Stimulated activated CD4-positive, alpha-beta T cell treated with anti-CD3 and anti-CD28 coated beads, Interleukin-2, amount 100 ng/mL, for 48 hours (primary cell): ENCODE data around the gene EPHB1.

Source experiments
- DNase-seq, 2 donors: peaks; one replicate each; pipeline ENCODE4 v3.0.0-alpha.2; 2020

The EPHB1 gene

DNA sequence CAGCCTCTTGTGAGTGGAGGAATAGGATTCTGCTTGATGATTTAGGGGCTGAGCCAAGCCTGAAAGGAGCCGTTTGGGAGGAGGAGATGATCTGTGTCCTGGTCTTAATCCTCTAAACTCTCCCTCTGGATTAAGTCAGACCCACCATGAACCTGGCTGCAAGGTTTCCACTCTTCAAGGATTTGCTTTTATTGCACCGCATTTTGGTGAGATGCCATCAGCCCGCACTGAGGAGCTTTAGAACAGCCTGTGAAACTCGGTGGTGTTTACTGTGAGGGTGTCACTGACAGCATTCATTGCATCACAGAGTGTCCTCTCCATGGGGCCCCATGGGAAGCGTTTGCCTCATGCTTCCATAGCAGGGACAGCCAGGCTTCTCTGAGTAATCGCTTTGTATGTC is 59.2 kb downstream of the EPHB1 start:
- DNase-seq: no peak

DNA sequence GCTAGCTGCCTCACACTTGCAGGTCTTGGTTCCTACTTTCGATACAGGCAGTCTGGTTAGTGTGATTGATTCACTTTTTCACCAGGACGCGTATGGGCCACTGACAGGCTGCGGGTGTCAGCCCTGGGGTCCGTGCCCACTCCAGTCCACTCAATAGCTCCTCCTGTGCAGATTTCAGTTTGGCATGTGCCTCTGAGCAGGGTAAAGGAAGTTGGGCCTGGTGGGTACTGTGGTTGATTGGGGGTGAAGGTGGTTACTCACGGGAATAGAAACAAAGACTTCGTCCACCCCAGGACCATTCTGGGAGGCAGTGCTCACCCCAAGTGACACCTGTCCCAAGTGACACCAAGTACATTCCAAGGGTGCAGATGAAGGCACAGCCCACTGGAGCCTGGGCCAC is 62.3 kb downstream of the EPHB1 start:
- no peak for DNase-seq

DNA sequence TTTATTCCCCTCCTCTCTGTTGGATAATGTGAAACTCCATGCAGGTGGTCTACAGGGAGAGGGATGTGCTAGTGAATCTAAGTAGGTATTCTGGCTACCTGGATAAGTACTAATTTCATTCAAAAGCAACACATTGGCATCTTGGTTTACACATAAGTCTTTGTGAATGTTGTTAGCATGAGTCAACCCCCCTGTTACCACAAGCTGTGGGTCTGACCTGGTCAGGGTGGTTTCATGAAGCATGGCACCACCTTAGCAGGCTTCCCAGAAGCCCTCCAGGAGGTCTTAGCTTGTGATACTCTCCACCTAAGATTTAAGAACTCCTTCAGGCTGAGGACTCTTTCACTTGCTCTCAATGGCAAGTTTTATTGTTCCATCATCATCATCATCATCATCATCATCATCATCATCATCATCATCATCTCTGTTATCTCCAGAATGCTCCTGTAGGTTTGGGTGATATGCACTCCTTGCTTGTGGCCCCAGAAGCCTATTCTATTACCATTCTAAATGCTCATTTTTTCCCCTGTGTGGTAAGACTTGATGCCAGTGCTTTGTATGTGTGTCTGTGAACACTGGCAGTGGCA is 62.8 kb downstream of the EPHB1 start:
- no peak for DNase-seq

DNA sequence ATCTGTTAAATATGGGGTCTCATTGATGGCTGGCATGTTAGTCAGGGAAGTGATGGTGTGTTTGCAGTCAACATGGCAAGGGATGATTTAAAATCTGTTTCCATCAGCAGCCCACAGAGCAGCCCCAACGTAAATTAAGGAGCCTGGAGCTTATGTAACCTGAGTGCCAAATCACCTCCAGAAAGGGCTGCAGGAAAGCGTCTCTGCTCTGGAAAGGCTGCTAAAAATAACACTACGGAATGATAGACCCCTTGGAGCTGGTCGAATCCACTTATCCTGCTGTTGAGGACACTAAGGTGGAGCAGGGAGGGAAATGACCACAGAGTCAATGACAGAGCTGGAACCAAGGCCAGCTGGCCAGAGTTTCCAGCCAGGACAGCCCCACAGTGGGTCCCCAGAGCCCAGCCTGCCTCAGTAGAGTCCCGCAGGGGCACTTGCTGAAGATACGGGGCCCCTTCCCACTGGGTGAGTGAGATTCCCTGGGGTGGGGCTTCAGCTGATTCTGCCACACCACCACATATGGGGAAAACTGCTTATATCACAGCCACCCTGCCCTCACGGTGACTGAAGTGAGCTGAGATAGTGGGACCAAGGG is 63.5 kb downstream of the EPHB1 start:
- no peak for DNase-seq

DNA sequence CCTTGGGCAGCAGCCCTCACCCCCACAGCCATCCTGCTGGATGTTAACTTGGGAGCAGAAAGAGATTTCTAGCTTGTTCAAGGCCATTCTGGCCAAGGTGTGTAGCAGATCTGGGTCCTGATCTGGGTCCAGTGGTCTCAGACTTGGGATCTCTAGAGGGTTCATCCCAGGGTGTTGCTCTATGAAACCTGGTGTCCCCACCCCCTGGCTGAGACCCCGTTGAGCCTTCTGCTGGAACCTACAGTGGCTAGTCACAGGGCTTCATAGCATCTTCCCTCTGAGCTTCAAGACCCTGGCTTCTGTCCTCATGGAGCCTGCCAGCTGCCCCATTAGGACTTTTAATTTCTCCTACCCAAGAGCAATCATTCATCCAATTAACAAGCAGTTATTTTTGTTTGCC is 64.3 kb downstream of the EPHB1 start:
- DNase-seq: no peak

DNA sequence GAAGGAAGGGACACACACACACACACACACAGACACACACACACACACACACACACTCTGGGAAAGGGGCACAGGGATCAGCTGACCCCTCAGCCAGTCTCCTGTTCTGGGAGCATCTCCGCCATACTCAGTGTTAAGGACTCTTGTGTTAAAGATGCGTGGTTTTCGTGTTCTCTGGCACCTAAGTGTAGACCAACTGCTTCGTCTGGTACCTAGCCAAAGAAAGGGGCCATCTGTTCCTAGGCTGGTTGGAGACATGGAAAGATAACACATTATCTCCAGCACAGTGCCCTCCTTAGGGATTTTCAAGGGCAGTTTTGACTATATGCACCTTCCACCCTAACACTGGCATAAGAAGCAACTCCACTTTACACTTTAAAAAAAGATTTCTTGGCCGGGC is 65.1 kb downstream of the EPHB1 start:
- no peak for DNase-seq

DNA sequence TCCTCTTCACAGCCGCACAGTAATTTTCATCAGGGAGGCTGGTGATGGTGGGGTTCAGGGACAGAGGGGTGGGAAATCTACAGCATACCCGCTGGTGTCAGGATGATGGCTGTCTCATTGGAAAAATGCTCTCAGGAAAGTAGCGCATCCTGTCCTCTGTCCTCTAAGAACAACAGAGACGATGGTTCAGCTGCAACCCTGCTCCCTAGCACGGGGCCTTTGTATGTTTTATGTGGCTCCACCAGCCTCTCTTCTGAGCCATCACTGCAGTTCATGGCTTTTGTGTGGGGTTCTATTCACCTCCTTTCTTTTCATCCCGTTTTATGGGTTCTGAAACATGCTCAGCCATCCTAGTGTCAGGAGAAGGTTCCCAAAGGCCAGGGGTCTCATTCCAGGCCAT is 68.9 kb downstream of the EPHB1 start:
- DNase-seq: no peak

DNA sequence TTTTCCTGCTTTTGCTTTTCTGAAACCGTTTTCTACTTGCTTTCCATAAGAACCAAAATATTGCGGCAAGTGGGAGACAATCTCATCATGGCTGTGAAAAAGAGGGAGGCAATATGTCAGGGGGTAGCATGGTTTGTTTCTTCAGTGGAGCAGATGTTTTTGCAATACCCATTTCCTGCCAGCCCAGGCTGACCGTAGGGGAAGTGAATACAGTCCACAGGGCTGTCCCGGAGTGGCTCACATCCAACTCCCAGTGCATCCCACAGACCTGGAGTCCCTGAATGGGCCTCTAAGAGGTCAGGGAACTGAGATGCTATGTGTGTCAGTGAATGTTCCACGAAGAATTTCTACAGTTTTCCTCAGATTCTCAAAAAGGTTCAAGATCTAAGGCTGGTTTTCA is 69.6 kb downstream of the EPHB1 start:
- no peak for DNase-seq

DNA sequence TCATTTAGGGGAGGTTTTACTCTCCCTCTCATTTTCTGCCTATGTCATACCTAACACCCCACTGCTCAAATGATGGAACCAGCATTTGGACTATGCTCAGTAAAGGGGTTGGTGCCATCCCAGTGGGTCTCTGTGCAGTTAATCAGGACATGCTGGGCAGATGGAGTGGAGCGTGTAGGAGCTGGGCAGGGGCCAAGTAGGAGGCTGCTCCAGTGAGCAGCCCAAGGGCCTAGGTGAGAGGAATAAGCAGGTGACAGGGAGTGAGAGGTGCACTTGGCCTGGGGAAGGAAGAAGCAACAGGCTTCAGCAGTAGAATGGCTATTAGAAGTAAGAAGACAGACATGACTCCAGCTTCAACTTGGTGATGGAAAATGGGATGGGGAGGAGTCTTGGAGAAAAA is 72.2 kb downstream of the EPHB1 start:
- DNase-seq: no peak

DNA sequence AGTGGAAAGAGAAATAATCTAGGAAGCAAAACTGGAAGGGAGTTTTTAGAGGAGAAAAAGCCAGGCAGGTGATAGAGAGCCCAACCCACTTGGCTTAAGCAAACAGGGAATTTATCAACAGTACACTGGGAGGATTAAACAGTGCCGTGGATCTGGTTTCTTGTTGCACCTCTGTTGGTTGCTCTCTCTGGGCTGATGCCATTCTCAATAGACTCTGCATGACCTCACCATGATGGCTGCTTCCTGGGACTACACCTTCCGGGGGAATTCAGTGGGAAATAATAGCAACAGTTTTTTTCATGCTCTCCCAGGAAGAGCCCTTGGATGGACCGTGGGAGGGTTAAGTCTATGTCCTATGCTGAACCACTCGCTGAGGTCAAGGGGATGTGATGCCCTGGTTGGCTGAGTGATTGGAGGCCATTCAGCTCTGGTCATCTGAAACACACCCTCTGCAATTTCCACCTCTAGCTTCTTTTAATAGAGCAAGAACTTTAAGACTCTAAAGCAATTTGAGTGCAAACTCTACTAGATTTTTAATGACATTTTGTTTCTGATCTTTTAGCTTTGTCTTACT is 74.2 kb downstream of the EPHB1 start:
- DNase-seq: no peak

DNA sequence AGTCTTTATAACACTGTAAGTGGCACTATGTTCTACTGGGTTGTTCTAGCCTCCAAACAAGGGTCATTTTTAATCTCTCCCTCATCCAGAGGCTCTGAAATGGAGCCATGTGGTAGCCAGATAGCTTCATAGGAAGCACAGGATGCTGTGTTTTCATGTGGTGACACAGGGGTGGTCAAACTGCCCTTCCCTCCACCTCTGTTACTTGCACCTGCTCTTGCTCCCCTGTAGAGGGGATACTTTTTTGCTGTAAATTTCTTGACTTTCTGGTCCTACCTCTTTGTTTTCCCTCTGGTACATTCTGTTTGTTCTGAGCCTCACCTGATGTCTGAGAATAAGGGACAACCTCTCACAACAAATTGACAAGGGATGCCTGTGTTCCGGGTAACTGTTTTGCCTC is 76.8 kb downstream of the EPHB1 start:
- DNase-seq: no peak

DNA sequence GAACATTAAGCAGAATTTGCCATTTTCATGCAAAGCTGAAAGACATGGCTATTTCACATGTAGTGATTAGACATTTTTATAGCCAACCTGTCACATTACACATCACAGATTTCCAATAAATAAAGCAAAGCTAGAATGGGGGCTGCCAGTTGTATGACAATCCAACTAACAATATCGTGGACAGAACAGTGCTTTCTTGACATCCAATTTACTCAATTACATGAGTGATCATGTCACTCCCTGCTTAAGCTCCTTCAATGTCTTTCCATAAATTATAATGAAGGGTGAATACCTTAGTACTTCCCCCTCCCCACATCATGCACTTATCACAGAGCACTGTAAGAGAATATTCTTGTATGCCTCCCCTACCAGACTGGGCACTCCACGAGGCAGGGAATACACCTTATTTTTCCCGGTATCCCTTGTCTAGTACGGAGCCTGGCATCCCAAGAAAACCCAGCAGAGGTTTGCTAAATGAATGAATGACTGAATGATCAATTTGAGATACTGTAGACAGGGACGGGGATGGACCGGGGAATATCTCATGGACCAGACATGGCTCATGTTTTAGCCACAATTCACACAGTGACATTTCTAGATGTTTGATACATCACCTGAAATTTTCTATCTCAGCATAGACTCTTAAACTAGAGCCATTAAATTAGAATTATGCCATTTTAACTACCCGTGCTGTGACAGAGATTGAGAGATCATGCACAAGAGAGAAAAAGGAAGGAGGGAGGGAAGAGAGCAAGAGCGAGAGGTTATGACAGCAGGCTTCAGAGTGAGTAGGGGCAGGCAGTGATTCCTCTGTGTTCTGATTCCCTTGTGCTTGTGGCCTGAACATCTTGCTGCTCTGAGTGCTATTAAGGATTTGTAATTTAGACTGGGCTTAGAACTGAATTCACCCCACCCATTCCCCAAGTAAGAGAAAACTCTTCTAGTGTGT is 77.7 kb downstream of the EPHB1 start:
- no peak for DNase-seq

DNA sequence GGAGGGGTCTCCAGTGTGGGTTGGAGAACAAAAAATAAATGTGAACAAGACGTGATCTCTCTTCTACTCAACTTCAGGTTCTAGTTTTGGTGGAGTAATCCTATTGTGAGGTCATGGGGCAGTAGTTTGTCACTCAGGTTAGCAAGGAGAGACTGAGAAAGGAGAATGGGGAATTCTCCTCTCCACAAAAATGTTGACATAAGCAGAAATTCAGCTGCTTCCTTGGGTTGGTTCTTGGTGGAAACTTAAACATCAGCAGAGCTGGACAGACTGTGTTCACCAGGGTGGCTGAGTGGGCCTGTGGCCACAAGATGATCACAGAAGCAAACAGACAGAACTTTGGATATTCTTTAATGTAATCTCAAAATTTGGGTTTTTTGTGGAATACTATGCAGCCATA is 78.7 kb downstream of the EPHB1 start:
- DNase-seq: no peak

DNA sequence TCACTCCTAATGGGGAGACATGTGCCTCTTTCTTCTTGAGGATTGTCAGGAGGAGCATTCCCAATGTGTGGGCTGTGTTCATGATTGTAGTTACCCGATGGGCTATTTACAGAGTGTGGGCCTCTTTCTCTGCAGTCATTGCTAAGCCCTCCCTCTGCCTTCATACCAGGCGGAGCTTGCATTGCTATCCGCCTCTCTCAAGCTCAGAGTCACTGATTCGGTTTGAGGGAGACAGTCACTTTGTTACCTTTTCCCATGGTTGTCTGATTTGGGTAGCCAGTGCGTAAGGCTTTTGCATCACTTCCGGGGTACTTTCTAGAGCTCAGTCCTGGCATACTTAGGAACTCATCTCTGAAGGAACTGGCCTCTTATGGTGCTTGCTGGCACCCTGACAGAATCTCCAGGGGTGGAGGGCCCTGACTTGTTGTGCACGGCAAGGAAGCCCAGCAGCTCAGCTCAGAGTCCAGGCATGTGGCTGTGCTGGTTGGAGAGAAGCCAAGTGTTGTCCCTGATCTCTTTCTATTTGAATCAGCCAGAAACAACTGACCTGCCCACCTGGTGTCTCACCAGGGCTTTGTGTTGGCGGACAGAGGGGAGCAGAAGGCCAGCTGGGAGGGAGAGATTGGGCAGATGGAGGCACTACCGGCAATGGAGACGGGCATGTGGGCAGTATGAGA is 79.8 kb downstream of the EPHB1 start:
- no peak for DNase-seq

DNA sequence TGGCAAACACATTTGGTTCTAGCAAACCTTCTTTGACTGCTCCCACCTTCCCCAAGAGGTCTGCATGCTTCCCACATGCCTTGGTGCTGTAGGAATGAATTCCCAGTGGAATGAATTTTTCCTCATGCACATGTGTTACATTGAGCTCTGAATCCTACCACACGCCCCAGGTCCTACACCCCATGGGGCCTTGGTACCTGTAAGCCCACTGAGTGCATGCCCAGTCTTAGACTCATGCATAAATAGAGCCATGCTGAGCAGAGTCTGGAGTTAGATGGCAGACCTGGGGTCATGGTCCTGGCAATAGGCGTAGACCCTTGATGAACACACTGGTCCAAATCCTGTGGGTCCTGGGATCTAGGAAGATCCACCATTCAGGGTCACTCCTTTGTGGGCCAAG is 81.8 kb downstream of the EPHB1 start:
- no peak for DNase-seq

DNA sequence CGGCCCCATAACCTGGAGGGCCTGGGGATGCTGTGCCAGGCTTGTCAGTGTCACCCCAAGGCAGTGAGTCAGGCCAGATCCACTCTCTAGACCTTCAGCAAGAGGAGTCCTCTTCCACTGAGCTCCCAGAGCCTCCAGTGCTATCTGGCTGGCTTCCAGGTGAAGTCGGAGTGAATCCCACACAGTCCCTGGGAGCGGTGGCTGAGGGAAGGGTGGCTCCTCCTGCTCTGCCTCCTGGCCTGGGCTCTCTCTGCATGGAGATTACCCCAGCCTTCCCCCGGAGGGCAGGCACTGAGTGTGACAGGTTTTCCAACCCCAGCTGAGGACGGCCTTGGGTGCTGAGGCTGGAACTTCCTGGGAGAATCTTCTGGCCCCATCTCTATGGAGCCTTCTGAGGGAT is 82.7 kb downstream of the EPHB1 start:
- no peak for DNase-seq

DNA sequence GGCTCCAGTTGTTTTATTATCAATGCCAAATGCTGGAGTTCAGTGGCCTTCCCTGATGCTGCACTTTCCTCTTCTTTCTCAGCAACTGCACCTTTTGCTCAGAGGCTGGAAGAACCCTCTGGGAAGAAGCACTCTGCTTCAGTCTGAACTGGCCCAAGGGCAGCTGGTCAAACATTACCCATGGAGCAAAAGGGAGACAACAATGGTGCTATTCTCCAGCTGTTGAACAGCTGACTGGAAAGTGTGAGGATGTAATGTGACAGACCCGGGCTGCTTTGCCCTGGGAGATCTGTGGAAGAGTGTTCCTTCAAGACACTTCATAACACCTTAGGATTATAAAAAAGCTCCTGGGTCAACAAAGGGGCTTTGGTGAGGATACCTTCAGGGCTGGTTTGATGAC is 84.9 kb downstream of the EPHB1 start:
- no peak for DNase-seq

DNA sequence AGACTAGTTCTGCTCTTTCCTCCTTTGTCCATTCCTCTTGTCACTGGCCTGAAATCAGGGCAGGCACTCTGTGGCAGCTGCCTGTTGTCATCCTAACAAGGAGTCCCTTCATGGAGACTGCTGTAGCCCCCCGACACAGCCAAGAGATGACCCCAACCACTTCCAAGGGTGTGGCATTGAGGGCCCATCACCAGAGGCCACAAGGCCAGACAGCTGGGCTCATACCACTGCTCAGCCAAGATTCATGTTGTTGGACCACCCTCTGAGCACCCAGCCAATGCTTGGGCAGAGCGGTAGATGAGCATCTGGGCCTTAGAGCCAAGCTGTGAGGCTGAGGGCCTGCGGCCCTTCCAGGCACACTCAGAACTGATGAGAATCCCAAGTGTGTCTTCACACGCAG is 85.4 kb downstream of the EPHB1 start:
- DNase-seq: no peak

DNA sequence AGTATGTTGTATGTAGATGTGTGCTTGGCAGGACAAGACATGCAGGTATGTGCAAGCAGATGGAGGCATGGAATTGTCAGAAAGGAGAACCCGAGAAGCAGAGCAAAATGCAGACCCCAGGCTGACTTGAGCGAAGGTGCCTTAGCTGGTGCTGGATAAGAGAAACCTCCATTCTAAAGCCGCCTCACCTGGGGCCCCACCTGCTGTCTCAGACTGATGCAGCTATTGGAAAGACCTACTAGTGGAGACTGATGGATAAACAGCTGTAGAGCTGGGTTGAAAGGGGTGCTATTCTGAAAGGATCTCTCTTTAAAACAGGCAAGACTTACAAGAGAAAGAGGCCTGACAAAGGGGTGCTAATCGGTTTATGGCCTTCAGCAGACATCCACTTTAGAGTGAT is 86.2 kb downstream of the EPHB1 start:
- DNase-seq: no peak

DNA sequence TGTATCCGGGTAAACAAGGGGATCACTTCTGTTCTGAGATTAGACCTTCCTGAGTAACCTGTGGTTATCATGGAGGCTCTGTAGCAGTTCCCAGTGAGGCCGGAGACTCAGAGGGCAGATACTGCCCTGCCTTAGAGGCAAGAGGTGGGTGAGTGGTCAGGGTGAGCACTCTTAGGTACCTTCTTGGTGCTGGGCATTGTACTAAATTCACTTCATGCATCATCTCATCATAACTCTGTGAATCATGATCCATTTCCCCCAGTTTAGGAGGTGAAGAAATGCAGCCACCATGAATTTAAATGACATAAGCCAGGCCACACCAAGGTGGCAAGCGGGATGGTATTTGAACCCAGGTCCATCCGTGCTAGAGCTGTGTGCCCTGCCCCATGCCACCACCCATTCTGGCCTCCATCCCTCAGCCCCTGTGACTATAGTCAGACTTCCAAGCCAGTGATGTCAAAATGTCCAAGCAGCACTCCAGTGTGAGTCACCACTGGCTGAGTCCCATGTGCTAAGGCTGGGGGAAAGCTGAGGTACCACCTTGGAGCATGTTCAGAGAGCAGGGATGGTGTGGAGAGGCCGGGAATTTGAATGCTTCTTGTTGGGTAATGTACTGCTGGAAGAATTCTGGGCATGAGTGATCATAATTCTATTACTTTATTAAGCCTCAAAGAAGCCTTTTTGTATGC is 88.8 kb downstream of the EPHB1 start:
- no peak for DNase-seq

DNA sequence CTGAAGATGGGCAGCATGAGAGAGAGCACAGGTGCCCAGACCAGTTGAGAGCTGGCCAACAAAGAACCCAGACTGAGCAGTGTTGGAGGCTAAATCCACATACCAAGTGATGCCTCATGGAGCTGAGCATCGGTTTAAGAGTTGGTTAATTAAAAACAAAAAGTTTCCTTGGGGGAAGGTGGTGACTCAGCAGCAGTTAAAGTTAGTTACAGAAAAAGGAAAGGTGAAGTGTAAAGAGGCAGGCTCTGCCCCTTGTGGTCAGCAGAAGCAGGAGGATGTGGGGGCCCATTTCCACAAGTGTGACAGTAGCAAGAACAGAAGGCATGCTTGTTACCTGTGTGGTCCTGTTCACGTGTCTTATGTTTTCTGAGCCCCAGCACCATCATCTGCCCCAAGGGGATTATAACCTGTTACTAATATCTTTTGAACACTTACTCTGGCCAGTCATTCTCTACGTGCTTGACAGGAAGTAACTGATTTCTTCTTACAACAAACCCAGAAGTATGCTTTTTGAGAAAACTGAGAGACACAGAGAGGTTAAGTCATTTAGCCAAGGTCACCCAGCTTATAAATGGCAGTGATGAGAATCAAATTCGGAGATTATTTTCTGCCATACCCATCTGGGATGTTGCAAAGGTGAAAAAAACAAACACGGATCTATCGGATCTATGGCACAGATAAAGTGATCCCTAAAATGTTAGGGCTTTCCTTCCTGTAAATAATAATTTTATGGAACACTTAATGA is 91.0 kb downstream of the EPHB1 start:
- DNase-seq: no peak

DNA sequence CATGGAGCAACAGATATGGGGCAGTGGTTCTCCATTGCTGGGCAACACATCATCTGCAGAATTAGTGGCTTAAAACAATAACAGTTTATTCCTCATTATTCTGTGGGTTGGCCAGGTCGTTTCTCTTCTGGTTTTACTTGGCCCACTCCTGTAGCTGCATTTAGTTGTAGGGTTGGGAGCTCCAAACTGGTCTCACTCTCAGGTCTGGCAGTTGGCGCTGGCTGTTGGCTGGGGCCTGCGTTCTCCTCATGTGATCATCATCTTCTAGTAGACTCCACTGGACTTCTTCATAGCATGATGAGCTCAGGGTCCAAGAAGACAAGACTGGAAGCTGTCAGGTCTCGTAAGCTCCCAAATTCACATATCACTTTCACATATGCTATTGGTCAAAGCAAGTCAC is 91.9 kb downstream of the EPHB1 start:
- DNase-seq: no peak
